GDM1 (cell line): ENCODE data around the gene SMTNL2.
"Not testable (repeated sequence)": the region's sequence is repeated elsewhere in the genome, so short reads cannot be mapped to it uniquely, and the experiment has no call there.

Source experiments
- DNase-seq: peaks from one replicate; lab custom pipeline; 2025; lab: John Stamatoyannopoulos, UW

The SMTNL2 gene

DNA sequence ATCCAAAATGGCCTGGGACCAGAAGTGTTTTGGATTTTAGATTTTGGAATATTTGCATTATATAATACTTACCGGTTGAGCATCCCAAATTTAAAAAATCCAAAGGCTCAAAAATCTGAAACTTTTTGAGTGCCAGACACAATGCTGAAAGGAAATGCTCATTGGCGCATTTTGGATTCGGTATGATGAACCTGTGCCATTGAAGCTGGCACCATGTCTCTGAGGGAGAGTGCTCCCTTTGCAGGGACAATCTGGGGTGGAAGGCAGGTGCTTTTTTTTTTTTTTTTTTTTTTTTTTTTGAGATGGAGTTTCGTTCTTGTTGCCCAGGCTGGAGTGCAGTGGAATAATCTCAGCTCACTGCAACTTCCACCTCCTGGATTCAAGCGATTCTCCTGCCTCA, 17.7 kb downstream of the SMTNL2 start:
- no peak for DNase-seq

DNA sequence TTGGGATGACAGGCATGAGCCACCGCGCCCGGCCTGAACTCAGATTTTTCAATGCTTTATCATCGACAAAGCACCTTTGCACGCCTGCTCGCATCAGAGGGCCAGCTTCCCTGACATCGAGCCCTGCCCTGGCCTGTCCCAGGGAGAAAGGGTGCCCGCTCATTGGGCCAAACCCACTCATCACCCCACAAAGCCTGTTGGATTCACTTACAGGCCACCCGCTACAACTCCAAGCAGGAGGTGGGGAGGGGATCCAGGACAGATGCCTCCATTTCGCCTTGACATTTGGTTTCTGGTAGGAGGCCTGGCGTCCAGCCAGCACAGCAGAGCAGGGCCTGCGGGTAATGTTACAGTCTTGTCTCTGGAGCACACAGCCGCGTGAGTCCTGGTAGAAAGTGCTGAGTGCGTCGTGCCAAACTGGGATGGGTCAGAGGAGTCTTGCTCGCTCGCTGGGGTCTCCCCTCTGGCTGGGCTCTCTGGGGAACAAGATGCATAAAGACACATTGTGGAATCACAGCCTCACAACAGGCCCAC, 19.8 kb downstream of the SMTNL2 start:
- DNase-seq = no peak

DNA sequence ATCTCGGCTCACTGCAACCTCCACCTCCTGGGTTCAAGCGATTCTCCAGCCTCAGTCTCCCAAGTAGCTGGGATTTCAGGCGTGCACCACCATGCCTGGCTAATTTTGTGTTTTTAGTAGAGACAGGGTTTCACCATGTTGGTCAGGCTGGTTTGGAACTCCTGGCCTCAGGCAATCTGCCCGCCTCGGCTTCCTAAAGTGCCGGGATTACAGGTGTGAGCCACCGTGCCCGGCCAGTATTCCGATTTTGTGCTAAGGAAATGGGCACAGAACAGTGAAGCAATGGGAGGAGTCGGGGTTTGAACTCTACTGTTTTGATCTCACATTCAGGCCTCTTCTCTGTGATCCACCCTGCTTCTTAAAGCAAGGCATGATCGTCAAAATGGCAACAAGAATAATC, 20.4 kb downstream of the SMTNL2 start:
- DNase-seq = not testable (repeated sequence)

DNA sequence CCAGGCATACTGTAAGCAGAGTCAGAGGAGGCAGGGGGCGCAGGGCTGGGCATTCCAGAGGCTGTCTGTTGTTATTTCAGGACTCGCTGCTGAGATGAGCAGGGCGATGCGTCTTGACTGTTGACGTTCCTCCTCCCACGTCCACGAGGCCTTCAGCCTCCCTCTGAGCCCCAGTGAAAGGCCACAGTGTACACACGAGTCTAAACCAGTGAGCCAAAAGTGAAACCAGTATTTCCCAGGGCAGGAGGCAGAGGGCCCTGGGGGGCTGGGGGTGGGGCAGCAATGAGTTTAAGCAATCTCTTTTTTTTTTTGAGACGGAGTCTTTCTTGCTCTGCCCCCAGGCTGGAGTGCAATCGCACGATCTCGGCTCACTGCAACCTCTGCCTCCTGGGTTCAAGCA, 21.5 kb downstream of the SMTNL2 start:
- no peak for DNase-seq

DNA sequence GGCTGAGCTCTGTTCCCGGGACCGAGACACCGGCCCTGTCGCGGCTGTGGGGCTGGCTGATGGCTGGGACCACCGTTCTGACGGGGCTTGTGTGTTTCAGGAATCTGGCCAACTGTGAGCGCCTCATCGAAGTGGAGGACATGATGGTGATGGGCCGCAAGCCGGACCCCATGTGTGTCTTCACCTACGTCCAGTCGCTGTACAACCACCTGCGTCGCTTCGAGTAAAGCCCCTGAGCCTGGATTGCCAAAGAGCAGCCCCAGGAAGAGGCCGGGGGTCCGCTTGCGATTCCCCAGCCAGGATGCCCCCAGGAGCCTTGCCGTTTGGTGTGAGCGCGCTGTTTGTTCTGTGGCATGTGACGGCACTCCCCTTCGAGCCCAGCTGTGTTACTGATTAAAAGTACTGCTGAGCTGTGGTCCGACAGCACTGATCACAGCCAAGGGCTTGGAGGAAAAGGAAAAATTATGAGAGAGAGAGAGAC, 23.0 kb downstream of the SMTNL2 start:
- no peak for DNase-seq

DNA sequence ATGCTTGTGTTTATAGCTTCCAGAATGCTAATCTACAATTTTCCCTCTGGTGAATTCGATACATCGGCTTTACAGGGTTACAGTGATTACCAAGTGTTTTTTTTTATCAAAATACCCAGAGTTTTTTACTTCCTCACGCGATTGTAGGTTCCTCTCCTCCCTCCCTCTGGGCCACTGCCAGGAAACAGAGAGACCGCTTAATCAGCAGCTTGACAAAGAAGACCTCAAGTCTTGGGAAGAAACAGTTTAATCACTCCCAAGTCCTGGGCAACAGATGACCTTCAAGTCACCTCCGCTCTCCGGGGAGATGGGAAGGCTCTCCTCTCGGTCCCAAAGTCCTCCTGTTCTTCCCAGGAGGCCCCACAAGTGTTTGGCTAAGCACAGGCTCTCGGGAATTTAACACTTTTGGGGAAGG, 23.5 kb downstream of the SMTNL2 start:
- DNase-seq = peak; percentile 64

DNA sequence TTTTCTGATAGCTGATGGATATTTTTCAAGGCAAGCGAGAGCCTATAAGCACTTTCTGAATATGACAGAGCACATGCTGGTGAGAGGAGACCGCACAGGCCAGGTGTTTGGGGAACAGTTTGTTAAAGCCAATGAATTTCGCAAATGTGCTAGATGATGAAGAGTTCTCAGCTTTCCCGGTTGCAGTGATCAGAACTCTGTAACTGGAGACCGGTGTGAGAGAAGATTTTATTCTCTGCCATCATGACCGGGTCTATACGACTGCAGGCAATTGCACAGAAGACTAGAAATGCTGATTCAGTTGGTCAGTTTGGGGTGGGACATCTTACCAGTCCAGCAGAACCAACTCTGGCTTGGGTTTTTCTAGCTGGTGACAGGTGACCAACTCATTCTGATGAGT, 25.4 kb downstream of the SMTNL2 start:
- no peak for DNase-seq

DNA sequence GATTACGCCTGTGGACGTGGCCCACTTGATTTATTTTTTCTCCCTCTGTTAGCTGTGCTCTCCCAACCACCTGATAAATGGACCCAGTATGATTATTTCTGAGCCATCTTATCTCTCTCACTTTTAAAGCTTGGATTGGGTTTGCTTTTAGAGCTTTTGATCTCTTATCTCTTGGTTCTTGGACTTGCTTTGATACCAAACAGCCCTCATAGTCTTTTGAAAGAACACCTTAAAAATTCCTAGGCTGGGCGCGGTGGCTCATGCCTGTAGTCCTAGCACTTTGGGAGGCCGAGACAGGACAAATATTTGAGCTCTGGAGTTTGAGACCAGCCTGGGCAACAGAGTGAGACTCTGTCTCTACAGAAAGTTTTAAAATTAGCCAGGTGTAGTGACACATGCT, 25.8 kb downstream of the SMTNL2 start:
- DNase-seq = no peak

DNA sequence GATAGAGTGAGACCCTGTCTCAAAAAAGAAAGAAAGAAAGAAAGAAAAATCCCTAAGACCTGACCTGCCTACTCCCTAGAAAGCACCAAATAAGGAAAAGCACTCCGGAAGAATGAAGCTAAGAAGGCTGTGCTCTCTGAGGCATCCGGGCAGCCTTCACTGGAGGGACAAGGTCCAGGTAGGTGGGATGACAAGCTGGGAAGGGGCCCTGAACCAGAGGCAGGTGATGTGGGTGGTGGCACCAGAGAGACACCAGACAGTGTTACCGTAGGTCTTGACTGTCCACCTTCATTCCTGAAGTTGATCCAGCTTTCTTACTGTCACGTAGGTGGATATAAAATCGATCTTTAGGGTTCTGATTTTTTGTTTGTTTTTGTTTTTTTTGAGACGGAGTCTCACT, 26.3 kb downstream of the SMTNL2 start:
- DNase-seq = no peak

DNA sequence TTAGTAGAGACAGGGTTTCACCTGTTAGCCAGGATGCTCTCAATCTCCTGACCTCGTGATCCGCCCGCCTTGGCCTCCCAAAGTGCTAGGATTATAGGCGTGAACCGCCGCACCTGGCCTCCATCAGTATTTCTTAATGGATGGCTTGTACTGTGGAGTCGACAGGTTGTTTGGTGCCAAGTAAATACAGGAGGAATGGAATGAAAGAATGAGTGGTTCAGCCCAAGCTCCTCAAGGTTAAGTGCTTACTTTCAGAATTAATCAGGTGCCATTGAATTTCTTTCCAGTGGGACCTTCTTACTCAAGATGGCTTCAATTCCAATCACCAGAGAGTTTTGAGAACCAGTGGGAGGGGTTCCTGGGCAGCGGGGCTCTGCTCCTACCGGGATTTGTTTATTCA, 32.1 kb downstream of the SMTNL2 start:
- no peak for DNase-seq

DNA sequence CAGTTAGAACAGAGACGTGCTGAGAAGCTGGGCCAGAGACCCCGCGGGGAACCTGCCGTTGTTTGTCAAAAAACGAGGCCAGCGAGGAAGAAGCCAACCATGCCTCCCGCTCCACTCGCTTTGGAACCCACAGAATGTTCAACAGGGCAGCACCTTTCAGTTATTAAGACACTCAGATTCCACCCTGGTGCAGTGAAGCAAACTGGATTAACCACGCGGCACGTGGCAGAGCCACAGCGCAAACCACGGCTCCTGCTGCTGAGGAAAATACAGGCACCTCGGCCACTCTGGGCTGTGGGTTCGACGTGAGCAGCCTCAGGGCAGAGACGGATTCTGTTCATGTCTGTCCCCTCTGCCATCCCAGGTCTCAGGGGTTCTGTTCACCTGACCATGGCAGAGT, 32.8 kb downstream of the SMTNL2 start:
- DNase-seq = no peak

DNA sequence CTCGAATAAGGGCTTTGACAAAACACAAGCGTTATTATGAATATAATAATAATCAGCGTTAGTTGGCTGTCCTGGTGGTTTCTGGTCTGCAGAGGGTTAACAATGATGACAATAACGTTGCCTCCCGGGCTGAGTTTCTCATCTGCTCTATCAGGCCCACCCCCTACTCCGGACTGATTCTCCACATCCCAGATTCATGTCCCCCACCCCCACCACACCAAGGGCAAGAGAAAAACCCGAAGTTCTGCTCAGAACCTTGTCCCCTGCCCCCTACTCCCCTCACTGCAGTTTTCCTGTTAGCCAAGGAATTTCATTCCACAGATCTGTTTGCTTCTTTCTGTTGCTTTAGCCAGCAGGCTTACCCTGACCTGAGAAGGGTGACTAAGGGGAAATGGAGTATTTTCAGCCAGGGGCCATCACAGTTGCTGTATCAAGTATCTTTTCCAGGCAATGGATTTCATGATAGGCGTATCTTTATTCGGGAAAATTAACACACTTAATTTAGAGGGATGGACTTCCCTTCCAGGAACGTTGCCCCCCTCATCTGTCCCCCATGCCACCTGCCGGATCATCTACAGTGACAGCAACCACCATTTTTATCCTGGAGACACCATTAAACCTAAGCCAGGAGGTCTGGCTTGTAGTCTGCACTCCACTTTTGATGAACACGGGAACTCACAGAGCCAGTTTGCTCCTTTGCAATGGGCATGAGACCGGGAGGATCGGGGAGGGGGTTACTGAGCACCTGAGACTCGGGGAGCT, 33.4 kb downstream of the SMTNL2 start:
- DNase-seq = no peak

DNA sequence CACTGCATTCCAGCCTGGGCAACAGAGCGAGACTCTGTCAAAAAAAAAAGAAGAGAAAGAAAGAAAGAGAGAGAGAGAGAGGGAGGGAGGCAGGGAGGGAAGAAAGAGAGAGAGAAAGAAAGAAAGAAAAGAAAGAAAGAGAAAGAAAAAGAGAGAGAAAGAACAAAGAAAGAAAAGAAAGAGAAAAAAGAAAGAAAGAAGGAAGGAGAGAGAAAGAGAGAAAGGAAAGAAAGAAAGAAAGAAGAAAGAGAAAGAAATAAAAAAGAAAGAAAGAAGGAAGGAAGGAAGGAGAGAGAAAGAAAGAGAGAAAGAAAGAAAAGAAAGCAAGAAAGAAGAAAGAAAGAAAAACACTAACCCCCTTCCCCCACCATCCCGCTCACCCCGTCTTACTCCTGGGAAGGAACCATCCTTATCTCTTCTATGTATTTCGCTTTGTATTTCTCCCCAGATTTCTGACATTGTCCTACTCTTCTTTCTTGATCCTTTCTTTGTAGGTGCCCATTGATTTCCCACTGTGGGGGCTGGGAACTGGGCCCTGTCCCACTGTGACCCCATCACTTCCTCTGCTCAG, 36.3 kb downstream of the SMTNL2 start:
- DNase-seq = no peak

DNA sequence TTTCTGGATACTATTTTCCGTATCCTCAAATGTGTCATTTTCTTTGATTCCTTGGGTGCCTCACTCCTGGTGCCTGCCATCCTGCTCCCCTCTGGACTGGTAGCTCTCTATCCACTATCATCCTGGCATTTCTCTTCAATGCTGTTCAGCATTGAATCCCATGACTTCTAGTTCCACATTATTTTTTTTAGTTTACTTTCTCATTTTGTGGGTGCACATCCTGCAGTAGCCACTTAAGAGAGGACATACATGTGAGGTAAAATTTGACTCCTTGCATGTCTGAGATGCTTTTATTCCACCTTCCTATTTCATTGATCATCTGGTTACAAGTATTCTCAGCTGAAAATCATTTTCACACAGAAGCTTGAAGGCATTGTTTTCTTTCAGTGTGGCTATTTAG, 38.0 kb downstream of the SMTNL2 start:
- DNase-seq = no peak

DNA sequence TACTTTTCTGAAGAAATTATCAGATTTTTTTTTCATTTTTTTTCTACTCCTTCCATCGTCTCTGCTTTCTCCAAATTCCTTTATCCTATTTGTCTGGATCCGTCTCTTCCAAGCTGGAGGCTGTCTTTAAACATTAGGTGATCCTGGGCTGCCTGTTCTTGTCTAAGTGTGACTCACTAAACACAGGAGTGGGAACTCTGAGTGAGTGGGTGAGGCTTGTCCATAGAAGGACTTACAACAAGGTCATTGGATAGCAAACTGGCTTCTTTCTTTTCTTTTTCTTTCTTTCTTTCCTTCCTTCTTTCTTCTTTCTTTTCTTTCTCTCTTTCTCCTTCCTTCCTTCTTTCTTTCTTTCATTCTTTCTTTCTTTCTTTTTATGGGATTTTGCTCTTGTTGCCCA, 38.9 kb downstream of the SMTNL2 start:
- no peak for DNase-seq

DNA sequence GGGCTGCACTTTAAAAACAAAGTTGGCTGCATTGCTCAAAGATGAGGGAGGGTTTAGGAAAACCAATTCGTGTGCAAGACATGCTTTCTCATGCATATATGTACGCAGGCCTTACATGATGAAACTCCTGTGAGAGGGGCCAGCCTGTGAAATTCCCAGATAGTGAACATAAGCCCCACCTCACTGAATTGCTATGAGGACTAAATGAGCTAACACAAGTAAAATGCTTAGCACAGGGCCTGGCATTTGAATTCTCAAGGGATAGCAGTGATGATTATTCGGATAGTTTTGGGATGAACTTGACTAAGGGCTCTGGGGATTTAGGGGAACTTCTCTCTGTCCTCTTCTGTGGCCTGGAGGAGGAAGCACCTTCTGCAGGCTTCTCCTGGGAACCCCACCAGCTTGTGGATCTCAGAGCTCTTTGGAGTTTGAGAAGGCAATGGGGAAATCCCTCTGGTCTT, 40.2 kb downstream of the SMTNL2 start:
- DNase-seq = not testable (repeated sequence)

DNA sequence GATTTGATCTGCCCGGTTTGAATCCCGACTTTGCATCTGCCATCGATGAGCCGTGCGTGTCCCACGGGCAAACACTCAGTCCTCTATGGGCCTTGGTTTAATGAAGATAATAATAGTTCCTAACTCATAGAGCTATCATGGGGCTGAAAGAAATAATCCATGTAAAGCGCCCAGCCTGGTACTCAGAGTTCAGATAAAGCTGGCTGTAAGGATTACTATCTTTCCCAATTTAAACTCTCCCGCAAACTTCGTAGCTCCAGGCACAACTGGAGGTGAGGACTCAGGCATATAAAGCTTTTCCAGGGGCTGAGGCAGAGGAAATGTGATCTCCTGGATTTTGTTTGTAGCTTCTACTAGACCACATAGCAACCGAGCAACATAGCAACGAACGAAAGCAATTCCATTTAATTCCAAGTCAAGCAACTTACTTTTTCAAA, 40.9 kb downstream of the SMTNL2 start:
- DNase-seq = no peak

DNA sequence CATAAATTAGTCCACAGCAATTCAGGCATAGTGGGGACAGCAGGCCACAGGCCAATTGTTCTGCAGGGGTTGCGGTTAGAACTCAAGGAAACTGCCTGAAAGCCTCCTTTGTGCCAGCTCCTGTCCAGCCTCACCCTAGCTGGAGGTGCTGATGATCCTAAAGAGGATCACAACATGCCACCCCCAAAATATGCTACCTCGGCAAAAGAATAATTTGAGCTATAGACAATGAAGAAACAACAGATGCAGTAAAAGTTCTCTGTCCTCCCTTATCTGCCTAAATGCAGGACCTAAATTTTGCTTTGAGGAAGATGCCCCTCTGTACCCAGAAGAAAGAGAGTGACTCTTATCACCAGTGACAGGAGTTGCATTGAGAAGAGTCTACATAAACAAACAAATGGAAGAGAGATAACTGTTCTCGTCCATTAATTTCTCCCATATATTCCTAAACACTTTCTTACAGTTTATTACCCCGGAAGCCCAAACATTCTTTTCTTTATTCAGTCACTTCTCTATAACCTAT, 42.5 kb downstream of the SMTNL2 start:
- DNase-seq = no peak

DNA sequence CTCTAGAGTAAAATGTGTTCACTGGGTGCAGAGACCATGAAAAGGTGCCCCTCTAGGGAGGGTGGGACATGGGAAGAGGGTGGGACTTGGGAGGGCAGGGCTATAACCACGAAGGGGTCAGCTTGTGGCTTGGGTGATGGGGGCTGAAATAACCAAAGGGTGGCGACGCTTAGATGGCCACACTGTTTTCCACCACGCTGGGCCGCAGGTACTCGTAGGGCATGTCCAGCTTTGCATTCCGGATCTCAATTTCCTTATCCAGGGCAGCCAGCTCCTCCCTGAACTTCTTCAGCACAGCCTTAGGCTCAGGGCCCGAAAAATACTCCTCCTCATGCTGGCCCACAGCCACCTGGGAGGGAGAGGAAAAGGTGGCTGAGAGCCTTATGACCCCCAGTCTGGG, 47.1 kb downstream of the SMTNL2 start:
- DNase-seq = no peak

DNA sequence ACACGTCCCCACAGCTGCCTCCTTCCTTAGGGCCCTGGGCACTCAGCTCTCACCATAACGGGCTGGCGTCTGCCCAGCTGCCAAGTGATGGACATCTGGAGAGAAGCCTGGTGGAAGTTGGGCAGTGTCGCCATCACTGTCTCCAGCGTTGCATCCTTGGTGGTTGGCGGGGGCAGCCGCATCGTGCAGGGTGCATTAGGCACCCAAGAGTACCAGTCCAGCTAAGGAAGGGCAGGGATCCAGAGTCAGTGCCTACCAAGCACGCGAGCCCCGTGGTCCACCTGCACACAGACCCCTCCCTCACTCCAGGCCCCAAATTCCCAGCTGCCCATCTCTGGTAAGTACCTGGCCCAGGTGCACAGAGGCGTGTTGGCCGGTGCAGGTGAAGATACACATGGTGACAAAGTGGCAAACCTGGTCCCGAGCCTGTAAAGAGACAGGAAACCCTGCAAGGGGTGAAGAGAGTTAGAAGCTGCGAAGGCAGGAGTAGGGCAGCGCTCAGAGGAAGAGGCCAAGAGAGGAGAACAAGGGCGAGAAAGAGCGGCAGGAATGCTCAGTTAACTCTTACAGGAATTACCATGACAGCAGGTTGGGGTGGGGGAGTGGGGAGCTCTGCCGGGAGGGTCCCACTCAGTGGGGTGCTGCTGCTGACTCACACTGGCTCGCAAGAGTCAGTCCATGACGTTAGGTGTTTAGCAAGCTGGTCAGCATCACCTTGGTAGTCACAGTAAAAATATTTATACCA, 47.7 kb downstream of the SMTNL2 start:
- no peak for DNase-seq

DNA sequence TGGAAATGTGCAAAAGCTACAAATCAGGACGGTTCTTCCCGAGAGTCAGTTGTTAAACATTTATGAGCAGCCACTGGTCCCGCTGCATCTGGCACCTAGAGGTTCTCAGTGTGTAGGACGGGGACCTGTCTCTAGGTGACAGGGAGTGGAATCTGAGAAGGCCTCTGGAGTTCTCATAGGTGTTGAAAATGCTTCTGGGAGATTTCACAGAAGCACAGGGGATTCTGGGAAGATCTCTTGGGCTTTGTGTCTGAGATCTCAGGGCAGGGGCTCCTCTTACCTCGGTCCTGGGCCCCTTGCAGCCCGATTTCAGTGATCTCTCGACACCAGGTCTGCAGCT, 48.2 kb downstream of the SMTNL2 start:
- DNase-seq = no peak

DNA sequence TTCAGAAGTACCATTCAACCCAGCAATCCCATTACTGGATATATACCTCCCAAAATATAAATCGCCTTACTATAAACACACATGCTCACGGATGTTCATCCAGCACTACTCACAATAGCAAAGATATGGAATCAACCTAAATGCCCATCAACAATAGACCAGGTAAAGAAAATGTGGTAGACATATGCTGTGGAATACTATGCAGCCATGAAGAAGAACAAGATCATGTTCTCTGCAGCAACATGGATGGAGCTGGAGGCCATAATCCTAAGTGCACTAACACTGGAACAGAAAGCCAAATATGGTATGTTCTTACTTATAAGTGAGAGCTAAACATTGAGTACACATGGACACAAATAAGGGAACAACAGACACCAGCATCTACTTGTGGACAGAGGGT, 49.3 kb downstream of the SMTNL2 start:
- no peak for DNase-seq

DNA sequence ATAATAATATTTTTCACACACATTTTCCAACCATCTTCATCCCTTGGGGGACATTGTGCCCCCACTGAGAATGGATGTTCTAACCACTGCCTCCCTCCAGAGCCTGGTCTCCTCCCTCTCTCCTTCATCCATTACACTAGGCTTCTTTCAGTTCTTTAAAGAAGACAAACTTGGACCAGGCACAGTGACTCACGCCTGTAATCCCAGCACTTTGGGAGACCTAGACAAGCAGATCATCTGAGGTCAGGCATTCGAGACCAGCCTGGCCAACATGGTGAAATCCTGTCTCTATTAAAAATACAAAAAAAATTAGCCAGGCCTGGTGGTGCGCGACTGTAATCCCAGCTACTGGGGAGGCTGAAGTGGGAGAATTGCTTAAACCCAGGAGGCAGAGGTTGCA, 50.6 kb downstream of the SMTNL2 start:
- no peak for DNase-seq
